ENCODE measurements around the gene RNF220. TPM values are rescaled to one million over a fixed set of nuclear protein-coding genes. Genes with fewer than 3 reads are reported as not detected.

The RNF220 gene
- total and polyA plus RNA-seq, 9 of the 15 experiments (the other 6 are each of a cell fraction or from before 2014, with no cell fraction given), result 5.1 to 117 (median 66.9) TPM

DNA sequence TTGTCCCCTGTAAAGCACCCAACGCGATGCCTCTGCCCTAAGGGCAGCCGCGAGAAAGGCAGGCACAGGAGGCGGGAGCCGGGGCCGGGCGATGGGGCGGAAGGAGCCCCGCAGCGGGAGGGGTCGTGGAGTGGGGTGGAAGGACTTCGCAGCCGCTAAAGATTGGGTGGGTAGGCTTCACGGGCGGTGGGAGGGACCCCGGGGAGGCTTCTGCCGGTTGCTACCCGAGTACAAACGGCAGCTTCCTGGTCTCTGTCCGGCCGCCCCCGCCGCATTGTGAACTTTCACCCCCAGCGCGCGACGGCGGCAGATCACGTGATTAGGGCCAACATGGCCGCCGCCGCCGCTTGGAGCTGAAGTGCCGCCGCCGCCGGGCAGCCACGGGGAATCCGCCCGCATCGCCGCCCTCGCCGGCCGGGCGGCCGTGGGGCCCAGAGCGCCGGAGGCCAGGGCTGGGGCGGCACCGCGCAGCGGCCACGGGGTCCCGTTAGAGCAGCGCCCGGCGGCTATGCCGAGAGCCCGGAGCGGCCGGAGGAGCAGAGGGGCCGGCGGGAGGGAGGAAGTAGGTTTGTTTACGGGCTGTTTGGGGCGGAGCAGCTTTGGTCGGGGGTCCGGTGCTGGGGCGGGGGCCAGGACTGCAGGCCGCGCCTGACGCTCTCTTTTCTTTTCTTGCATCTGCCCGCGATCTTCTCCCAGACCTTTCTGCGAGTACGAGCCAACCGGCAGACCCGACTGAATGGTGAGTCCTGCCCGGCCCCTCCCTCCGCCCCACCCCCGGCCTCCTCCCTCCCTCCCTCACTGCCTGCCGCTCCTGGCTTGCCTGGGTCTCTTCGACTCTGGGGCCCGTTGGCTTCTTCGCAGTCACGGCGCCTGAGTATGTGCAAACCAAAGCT is 226.8 kb downstream of the RNF220 start (continued):
- TF ChIP-seq, protein P1, sequence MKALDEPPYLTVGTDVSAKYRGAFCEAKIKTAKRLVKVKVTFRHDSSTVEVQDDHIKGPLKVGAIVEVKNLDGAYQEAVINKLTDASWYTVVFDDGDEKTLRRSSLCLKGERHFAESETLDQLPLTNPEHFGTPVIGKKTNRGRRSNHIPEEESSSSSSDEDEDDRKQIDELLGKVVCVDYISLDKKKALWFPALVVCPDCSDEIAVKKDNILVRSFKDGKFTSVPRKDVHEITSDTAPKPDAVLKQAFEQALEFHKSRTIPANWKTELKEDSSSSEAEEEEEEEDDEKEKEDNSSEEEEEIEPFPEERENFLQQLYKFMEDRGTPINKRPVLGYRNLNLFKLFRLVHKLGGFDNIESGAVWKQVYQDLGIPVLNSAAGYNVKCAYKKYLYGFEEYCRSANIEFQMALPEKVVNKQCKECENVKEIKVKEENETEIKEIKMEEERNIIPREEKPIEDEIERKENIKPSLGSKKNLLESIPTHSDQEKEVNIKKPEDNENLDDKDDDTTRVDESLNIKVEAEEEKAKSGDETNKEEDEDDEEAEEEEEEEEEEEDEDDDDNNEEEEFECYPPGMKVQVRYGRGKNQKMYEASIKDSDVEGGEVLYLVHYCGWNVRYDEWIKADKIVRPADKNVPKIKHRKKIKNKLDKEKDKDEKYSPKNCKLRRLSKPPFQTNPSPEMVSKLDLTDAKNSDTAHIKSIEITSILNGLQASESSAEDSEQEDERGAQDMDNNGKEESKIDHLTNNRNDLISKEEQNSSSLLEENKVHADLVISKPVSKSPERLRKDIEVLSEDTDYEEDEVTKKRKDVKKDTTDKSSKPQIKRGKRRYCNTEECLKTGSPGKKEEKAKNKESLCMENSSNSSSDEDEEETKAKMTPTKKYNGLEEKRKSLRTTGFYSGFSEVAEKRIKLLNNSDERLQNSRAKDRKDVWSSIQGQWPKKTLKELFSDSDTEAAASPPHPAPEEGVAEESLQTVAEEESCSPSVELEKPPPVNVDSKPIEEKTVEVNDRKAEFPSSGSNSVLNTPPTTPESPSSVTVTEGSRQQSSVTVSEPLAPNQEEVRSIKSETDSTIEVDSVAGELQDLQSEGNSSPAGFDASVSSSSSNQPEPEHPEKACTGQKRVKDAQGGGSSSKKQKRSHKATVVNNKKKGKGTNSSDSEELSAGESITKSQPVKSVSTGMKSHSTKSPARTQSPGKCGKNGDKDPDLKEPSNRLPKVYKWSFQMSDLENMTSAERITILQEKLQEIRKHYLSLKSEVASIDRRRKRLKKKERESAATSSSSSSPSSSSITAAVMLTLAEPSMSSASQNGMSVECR (CRISPR knock-in tag; IDR thresholded peaks at IDR 0.05), result 0 out of 2 replicates have a peak, but pooled peaks have one; percentile 16
- TF ChIP-seq, protein P2, sequence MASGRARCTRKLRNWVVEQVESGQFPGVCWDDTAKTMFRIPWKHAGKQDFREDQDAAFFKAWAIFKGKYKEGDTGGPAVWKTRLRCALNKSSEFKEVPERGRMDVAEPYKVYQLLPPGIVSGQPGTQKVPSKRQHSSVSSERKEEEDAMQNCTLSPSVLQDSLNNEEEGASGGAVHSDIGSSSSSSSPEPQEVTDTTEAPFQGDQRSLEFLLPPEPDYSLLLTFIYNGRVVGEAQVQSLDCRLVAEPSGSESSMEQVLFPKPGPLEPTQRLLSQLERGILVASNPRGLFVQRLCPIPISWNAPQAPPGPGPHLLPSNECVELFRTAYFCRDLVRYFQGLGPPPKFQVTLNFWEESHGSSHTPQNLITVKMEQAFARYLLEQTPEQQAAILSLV (tag; IDR thresholded peaks at IDR 0.05), result no peak
- TF ChIP-seq NFXL1 (CRISPR knock-in tag; IDR thresholded peaks at IDR 0.05), result no peak; the same call in 1 of the 2 replicates
- no peak for TF ChIP-seq ZNF174 (CRISPR knock-in tag; IDR thresholded peaks at IDR 0.05)
- TF ChIP-seq EHMT2 (IDR thresholded peaks at IDR 0.05), result no peak
- TF ChIP-seq, protein P3, sequence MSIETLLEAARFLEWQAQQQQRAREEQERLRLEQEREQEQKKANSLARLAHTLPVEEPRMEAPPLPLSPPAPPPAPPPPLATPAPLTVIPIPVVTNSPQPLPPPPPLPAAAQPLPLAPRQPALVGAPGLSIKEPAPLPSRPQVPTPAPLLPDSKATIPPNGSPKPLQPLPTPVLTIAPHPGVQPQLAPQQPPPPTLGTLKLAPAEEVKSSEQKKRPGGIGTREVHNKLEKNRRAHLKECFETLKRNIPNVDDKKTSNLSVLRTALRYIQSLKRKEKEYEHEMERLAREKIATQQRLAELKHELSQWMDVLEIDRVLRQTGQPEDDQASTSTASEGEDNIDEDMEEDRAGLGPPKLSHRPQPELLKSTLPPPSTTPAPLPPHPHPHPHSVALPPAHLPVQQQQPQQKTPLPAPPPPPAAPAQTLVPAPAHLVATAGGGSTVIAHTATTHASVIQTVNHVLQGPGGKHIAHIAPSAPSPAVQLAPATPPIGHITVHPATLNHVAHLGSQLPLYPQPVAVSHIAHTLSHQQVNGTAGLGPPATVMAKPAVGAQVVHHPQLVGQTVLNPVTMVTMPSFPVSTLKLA (conservative IDR thresholded peaks at IDR 0.05), result peak in 1 of 2 experiments; percentile 80; a peak in 3 of 4 replicates
- no peak for TF ChIP-seq NCOA2 (IDR thresholded peaks at IDR 0.05; ENCODE audit: partially characterized antibody in 2 of 2)
- TF ChIP-seq DPF2 (IDR thresholded peaks at IDR 0.05), result no peak; the same call in 1 of the 2 replicates
- TF ChIP-seq CAMTA2 (CRISPR knock-in tag; conservative IDR thresholded peaks at IDR 0.05), result peak; percentile 97
- TF ChIP-seq, protein P4, sequence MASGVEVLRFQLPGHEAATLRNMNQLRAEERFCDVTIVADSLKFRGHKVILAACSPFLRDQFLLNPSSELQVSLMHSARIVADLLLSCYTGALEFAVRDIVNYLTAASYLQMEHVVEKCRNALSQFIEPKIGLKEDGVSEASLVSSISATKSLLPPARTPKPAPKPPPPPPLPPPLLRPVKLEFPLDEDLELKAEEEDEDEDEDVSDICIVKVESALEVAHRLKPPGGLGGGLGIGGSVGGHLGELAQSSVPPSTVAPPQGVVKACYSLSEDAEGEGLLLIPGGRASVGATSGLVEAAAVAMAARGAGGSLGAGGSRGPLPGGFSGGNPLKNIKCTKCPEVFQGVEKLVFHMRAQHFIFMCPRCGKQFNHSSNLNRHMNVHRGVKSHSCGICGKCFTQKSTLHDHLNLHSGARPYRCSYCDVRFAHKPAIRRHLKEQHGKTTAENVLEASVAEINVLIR (CRISPR knock-in tag; IDR thresholded peaks at IDR 0.05), result no peak
- TF ChIP-seq CCAR2 (IDR thresholded peaks at IDR 0.05; ENCODE audit: low read depth, low read length), result no peak
- TF ChIP-seq, protein P5, sequence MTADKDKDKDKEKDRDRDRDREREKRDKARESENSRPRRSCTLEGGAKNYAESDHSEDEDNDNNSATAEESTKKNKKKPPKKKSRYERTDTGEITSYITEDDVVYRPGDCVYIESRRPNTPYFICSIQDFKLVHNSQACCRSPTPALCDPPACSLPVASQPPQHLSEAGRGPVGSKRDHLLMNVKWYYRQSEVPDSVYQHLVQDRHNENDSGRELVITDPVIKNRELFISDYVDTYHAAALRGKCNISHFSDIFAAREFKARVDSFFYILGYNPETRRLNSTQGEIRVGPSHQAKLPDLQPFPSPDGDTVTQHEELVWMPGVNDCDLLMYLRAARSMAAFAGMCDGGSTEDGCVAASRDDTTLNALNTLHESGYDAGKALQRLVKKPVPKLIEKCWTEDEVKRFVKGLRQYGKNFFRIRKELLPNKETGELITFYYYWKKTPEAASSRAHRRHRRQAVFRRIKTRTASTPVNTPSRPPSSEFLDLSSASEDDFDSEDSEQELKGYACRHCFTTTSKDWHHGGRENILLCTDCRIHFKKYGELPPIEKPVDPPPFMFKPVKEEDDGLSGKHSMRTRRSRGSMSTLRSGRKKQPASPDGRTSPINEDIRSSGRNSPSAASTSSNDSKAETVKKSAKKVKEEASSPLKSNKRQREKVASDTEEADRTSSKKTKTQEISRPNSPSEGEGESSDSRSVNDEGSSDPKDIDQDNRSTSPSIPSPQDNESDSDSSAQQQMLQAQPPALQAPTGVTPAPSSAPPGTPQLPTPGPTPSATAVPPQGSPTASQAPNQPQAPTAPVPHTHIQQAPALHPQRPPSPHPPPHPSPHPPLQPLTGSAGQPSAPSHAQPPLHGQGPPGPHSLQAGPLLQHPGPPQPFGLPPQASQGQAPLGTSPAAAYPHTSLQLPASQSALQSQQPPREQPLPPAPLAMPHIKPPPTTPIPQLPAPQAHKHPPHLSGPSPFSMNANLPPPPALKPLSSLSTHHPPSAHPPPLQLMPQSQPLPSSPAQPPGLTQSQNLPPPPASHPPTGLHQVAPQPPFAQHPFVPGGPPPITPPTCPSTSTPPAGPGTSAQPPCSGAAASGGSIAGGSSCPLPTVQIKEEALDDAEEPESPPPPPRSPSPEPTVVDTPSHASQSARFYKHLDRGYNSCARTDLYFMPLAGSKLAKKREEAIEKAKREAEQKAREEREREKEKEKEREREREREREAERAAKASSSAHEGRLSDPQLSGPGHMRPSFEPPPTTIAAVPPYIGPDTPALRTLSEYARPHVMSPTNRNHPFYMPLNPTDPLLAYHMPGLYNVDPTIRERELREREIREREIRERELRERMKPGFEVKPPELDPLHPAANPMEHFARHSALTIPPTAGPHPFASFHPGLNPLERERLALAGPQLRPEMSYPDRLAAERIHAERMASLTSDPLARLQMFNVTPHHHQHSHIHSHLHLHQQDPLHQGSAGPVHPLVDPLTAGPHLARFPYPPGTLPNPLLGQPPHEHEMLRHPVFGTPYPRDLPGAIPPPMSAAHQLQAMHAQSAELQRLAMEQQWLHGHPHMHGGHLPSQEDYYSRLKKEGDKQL (CRISPR knock-in tag; IDR thresholded peaks at IDR 0.05; ENCODE audit: borderline replicate concordance), result no peak
- no peak for TF ChIP-seq CBFB (CRISPR knock-in tag; IDR thresholded peaks at IDR 0.05)

Measured in K562 (cell line).